ENCODE data around the gene MAGEB2. TPM values are rescaled to one million over a fixed set of nuclear protein-coding genes. Genes with fewer than 3 reads are reported as not detected.

MAGEB2 gene
- total and polyA plus RNA-seq, 10 of the 15 experiments (the other 5 are each of a cell fraction or from before 2014, with no cell fraction given) = not detected

DNA sequence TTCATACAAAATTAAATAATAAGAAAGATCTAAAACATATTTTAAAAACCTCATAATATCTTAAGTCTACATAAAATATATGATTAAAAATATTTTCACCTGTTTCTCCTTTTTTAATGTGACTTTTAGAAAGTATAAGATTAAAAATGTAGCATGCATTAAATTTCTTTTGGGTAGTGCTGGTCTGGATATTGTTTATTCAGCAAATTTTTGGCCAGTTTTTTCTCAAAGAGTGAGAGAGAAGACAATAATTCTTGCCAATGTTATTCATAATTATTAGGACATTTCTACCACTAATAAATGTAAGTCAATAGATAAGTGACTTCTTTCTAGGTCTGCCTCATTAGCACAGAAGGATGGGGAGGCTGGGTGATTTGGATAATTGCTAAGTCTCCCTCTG lies 45.6 kb downstream of the MAGEB2 start:
- Histone ChIP-seq H3K4me3 (no peak overlapping the region), H3K27me3 (replicated peaks in 1 of 2; ENCODE audit: control insufficient read depth in 2 of 2, insufficient read depth in 2 of 2, low read length in 1 of 2) (no peaks in the 10 kb centered on the region), H2AFZ (ENCODE audit: control insufficient read depth, low read depth, low read length) (no peak overlapping the region), H3K27ac (ENCODE audit: control insufficient read depth, insufficient read depth) (no peak overlapping the region), H3K4me1 (ENCODE audit: control insufficient read depth, insufficient read depth, low read length) (no peaks in the 10 kb centered on the region), H4K20me1 (ENCODE audit: control insufficient read depth, insufficient read depth) (no peaks in the 10 kb centered on the region), H3K9ac (ENCODE audit: control insufficient read depth, insufficient read depth, low read length) (no peak overlapping the region), H3K36me3 (ENCODE audit: control insufficient read depth in 2 of 2, insufficient read depth in 2 of 2, low read length in 1 of 2) (no peaks in the 10 kb centered on the region), H3K79me2 (ENCODE audit: control insufficient read depth, insufficient read depth, low read length) (no peaks in the 10 kb centered on the region), H3K9me3 (replicated peaks; ENCODE audit: control insufficient read depth, insufficient read depth, low read length) (no peaks in the 10 kb centered on the region; the same call in 2 of the 3 replicates), H3K4me2 (ENCODE audit: control insufficient read depth, insufficient read depth) (no peak overlapping the region)
- DNase-seq (ENCODE audit: low read depth, low spot score) (no peak), FAIRE-seq (no peak), ATAC-seq (no peak)
- SMC1A ChIA-PET (ENCODE audit: uncharacterized antibody, unreplicated experiment) = no interaction called here
- POLR2A ChIA-PET = no interaction called here
- CTCF ChIA-PET = no interaction called here
- no TSS peak for BruUV-seq (replicated peaks)
- RAD21 ChIA-PET (ENCODE audit: unreplicated experiment) = no interaction called here
- intact Hi-C loops (cut with micrococcal nuclease; ENCODE audit: unreplicated experiment) (no loop called here), in situ Hi-C loops (cut with MboI) (no loop called here)
- TF ChIP-seq HDGF (IDR thresholded peaks at IDR 0.05) (no peak), SREBF2 (IDR thresholded peaks at IDR 0.05; ENCODE audit: low read length) (no peak), ESRRA (IDR thresholded peaks at IDR 0.05; ENCODE audit: low read length) (no peak), TBL1XR1 (IDR thresholded peaks at IDR 0.05; ENCODE audit: low read depth, low read length) (no peak), EZH2 (IDR thresholded peaks at IDR 0.05; ENCODE audit: borderline replicate concordance, control insufficient read depth, low read depth, low read length) (no peak), IKZF1 (conservative IDR thresholded peaks at IDR 0.05) (no peak), RAD21 (IDR thresholded peaks at IDR 0.05; ENCODE audit: insufficient read depth, low read depth, low read length) (no peak)
- TF ChIP-seq, protein P1, sequence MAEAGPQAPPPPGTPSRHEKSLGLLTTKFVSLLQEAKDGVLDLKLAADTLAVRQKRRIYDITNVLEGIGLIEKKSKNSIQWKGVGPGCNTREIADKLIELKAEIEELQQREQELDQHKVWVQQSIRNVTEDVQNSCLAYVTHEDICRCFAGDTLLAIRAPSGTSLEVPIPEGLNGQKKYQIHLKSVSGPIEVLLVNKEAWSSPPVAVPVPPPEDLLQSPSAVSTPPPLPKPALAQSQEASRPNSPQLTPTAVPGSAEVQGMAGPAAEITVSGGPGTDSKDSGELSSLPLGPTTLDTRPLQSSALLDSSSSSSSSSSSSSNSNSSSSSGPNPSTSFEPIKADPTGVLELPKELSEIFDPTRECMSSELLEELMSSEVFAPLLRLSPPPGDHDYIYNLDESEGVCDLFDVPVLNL (IDR thresholded peaks at IDR 0.05; ENCODE audit: low read depth, low read length) = no peak

DNA sequence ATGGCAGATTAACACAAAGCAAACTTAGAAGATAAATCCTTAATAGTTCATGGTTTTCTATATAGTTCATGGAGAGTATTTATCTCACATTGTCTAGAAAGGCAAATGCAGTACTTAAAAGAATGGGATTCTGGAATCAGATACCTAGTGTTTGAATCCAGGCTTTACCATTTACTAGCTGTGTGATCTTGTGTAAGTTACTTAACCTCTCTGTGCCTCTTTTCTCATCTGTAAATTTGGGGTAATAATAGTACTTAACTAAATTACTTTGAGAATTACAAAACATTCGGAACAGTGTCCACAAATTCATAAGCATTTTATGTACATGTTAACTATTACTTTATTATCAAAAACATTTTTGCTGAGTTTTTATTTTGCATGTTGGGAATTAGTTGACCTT lies 47.4 kb downstream of the MAGEB2 start:
- RAD21 ChIA-PET (ENCODE audit: unreplicated experiment) = no interaction called here
- POLR2A ChIA-PET = no interaction called here
- SMC1A ChIA-PET (ENCODE audit: uncharacterized antibody, unreplicated experiment) = no interaction called here
- H3K4me2 ChIP-seq (ENCODE audit: control insufficient read depth, insufficient read depth) = no peak overlapping the region
- no peak overlapping the region for H2AFZ ChIP-seq (ENCODE audit: control insufficient read depth, low read depth, low read length)
- CTCF ChIA-PET = interaction anchor here (1.6 kb wide), 1 partner anchor 11 kb away, joined by 8 read pairs; no protein-coding TSS in a partner anchor
- no peak for DNase-seq (ENCODE audit: low read depth, low spot score)
- FAIRE-seq = no peak
- intact Hi-C loops (cut with micrococcal nuclease; ENCODE audit: unreplicated experiment) = no loop called here
- H3K79me2 ChIP-seq (ENCODE audit: control insufficient read depth, insufficient read depth, low read length) = no peaks in the 10 kb centered on the region
- no peak overlapping the region for H3K27ac ChIP-seq (ENCODE audit: control insufficient read depth, insufficient read depth)
- in situ Hi-C loops (cut with MboI) = no loop called here
- no peaks in the 10 kb centered on the region for H3K36me3 ChIP-seq (ENCODE audit: control insufficient read depth in 2 of 2, insufficient read depth in 2 of 2, low read length in 1 of 2)
- 41% methylated on average over 1 of the region's 1 CpG for WGBS (ENCODE audit: insufficient coverage, insufficient replicate concordance, low lambda C conversion rate, missing lambda C conversion rate)
- no peaks in the 10 kb centered on the region for H4K20me1 ChIP-seq (ENCODE audit: control insufficient read depth, insufficient read depth)
- no peaks in the 10 kb centered on the region for H3K9me3 ChIP-seq (replicated peaks; ENCODE audit: control insufficient read depth, insufficient read depth, low read length)
- H3K4me1 ChIP-seq (ENCODE audit: control insufficient read depth, insufficient read depth, low read length) = no peaks in the 10 kb centered on the region
- H3K4me3 ChIP-seq = no peak overlapping the region
- BruUV-seq (replicated peaks) = no TSS peak
- no peak for ATAC-seq
- H3K9ac ChIP-seq (ENCODE audit: control insufficient read depth, insufficient read depth, low read length) = no peak overlapping the region
- no peaks in the 10 kb centered on the region for H3K27me3 ChIP-seq (replicated peaks in 1 of 2; ENCODE audit: control insufficient read depth in 2 of 2, insufficient read depth in 2 of 2, low read length in 1 of 2)
- TF ChIP-seq, protein P2, sequence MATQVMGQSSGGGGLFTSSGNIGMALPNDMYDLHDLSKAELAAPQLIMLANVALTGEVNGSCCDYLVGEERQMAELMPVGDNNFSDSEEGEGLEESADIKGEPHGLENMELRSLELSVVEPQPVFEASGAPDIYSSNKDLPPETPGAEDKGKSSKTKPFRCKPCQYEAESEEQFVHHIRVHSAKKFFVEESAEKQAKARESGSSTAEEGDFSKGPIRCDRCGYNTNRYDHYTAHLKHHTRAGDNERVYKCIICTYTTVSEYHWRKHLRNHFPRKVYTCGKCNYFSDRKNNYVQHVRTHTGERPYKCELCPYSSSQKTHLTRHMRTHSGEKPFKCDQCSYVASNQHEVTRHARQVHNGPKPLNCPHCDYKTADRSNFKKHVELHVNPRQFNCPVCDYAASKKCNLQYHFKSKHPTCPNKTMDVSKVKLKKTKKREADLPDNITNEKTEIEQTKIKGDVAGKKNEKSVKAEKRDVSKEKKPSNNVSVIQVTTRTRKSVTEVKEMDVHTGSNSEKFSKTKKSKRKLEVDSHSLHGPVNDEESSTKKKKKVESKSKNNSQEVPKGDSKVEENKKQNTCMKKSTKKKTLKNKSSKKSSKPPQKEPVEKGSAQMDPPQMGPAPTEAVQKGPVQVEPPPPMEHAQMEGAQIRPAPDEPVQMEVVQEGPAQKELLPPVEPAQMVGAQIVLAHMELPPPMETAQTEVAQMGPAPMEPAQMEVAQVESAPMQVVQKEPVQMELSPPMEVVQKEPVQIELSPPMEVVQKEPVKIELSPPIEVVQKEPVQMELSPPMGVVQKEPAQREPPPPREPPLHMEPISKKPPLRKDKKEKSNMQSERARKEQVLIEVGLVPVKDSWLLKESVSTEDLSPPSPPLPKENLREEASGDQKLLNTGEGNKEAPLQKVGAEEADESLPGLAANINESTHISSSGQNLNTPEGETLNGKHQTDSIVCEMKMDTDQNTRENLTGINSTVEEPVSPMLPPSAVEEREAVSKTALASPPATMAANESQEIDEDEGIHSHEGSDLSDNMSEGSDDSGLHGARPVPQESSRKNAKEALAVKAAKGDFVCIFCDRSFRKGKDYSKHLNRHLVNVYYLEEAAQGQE (IDR thresholded peaks at IDR 0.05; ENCODE audit: low read depth, low read length) = no peak
- TF ChIP-seq BMI1 (IDR thresholded peaks at IDR 0.05; ENCODE audit: borderline replicate concordance) (no peak), STAT3 (IDR thresholded peaks at IDR 0.05; ENCODE audit: low read depth, low read length) (no peak), MXI1 (IDR thresholded peaks at IDR 0.05; ENCODE audit: low read depth, low read length) (no peak)
- TF ChIP-seq, protein P3, sequence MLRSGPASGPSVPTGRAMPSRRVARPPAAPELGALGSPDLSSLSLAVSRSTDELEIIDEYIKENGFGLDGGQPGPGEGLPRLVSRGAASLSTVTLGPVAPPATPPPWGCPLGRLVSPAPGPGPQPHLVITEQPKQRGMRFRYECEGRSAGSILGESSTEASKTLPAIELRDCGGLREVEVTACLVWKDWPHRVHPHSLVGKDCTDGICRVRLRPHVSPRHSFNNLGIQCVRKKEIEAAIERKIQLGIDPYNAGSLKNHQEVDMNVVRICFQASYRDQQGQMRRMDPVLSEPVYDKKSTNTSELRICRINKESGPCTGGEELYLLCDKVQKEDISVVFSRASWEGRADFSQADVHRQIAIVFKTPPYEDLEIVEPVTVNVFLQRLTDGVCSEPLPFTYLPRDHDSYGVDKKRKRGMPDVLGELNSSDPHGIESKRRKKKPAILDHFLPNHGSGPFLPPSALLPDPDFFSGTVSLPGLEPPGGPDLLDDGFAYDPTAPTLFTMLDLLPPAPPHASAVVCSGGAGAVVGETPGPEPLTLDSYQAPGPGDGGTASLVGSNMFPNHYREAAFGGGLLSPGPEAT (IDR thresholded peaks at IDR 0.05; ENCODE audit: low read depth) = no peak

Data from GM12878 (cell line).